CD1c-positive myeloid dendritic cell (primary cell): Measurements from ENCODE around the gene CDK5RAP2.

Experiments
- DNase-seq: peaks from one replicate; pipeline ENCODE4 v3.0.0-alpha.2; 2016; ENCODE audit errors: extremely low spot score

The CDK5RAP2 gene

GRCh38 chr9:120358877-120359276 is 221.1 kb downstream of the CDK5RAP2 start:
- DNase-seq, result no peak

- no peak for DNase-seq
These were observed 226.5 kb downstream of the CDK5RAP2 start for GRCh38 chr9:120353506-120353905.

- DNase-seq, result no peak
These were observed 228.9 kb downstream of the CDK5RAP2 start for GRCh38 chr9:120351106-120351505.

DNA sequence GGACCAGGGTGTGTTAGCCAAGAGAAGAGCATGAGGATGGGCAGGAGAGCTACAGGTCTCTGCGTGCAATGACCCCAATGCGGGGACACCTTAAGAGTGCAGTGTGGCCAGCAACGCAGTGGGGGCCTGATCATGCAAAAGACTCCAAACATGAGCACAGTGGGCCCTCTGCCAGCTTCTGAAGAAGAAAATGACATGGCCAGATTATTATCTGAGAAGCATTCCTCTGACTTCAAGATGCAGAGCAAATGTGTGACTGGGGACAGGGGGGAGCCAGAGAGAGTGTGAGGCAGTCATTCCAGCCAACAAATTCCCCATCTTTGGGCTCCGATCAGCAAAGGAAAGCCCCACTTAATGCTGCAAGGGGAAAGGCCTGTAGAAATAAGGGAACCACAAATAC is 229.4 kb downstream of the CDK5RAP2 start:
- no peak for DNase-seq

DNA sequence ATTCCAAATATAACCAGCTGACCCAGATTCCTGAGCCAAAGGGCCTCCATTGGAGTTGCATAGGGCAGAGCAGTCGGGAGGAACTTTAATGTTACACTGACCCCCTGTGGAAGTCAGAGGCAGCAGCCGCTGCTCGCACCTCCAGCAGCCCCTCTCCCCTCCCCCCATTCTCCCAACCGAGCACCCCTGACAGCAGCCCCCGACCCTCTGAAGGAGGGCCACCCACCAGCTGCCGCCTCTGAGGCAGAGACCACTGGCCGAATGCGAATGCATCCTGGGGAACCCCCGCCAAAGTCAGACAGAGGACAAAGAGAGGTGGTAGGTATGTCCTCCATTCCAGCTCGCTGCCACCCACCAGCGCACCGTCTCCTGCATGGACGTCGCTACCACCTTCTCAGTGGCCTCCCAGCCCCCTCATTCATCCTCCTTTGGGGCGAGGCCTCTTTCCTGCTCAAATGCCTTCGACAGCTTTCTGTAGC is 231.0 kb downstream of the CDK5RAP2 start:
- DNase-seq, result peak; percentile 3

DNA sequence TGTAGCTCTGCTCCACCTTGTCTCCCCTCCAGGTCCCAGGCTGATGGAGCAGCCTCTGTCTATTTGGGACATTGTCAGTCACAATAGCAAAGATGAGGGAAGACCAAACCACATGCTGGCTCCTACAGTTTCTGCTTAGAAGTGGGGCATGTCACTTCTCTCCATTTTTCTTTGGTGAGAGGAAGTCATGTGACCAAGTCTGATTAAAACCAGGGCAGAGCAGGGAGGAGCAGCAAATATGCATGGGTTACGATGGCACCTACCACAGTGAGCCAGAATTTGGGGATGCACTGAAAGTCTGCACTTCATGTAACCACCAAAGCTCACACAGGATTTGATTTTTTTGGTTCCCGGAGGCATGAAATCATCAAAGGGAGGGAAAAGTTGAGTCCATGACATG is 234.6 kb downstream of the CDK5RAP2 start:
- DNase-seq, result no peak

GRCh38 chr9:120344230-120344629 is 235.7 kb downstream of the CDK5RAP2 start:
- no peak for DNase-seq

- no peak for DNase-seq
These were observed 236.6 kb downstream of the CDK5RAP2 start for GRCh38 chr9:120343416-120343815.
